ENCODE data around the gene EIF4E3. TPM values are rescaled to one million over a fixed set of nuclear protein-coding genes. Genes with fewer than 3 reads are reported as not detected.

EIF4E3 gene
- polyA plus RNA-seq, 3 donors, result 11.1 to 14.9 (median 14.3) TPM

- DNase-seq (ENCODE audit: extremely low read depth in 1 of 11, low read depth in 9 of 11, low spot score in 4 of 11), result no peak
These were observed 53.9 kb downstream of the EIF4E3 start for GRCh38 chr3:71671216-71671845.

- no peak for DNase-seq (ENCODE audit: extremely low read depth in 1 of 11, low read depth in 9 of 11, low spot score in 4 of 11)
These were observed 62.6 kb downstream of the EIF4E3 start for GRCh38 chr3:71662568-71662967.

GRCh38 chr3:71662056-71662455 is 63.1 kb downstream of the EIF4E3 start:
- DNase-seq (ENCODE audit: extremely low read depth in 1 of 11, low read depth in 9 of 11, low spot score in 4 of 11), result no peak

GRCh38 chr3:71659864-71660591 is 65.2 kb downstream of the EIF4E3 start:
- no peak for DNase-seq (ENCODE audit: extremely low read depth in 1 of 11, low read depth in 9 of 11, low spot score in 4 of 11)

- no peak for DNase-seq (ENCODE audit: extremely low read depth in 1 of 11, low read depth in 9 of 11, low spot score in 4 of 11)
These were observed 67.2 kb downstream of the EIF4E3 start for GRCh38 chr3:71657831-71658530.

- no peak for DNase-seq (ENCODE audit: extremely low read depth in 1 of 11, low read depth in 9 of 11, low spot score in 4 of 11)
These were observed 70.1 kb downstream of the EIF4E3 start for GRCh38 chr3:71655061-71655460.

- no peak for DNase-seq (ENCODE audit: extremely low read depth in 1 of 11, low read depth in 9 of 11, low spot score in 4 of 11)
These were observed 71.8 kb downstream of the EIF4E3 start for GRCh38 chr3:71653414-71653807.

- no peak for DNase-seq (ENCODE audit: extremely low read depth in 1 of 11, low read depth in 9 of 11, low spot score in 4 of 11)
These were observed 72.3 kb downstream of the EIF4E3 start for GRCh38 chr3:71652781-71653413.

GRCh38 chr3:71651625-71652024 is 73.6 kb downstream of the EIF4E3 start:
- no peak for DNase-seq (ENCODE audit: extremely low read depth in 1 of 11, low read depth in 9 of 11, low spot score in 4 of 11)

- no peak for DNase-seq (ENCODE audit: extremely low read depth in 1 of 11, low read depth in 9 of 11, low spot score in 4 of 11)
These were observed 74.8 kb downstream of the EIF4E3 start for GRCh38 chr3:71650372-71650771.

GRCh38 chr3:71649757-71650156 is 75.4 kb downstream of the EIF4E3 start:
- DNase-seq (ENCODE audit: extremely low read depth in 1 of 11, low read depth in 9 of 11, low spot score in 4 of 11), result no peak

GRCh38 chr3:71647751-71648150 is 77.5 kb downstream of the EIF4E3 start:
- no peak for DNase-seq (ENCODE audit: extremely low read depth in 1 of 11, low read depth in 9 of 11, low spot score in 4 of 11)

- DNase-seq (ENCODE audit: extremely low read depth in 1 of 11, low read depth in 9 of 11, low spot score in 4 of 11), result no peak
These were observed 78.2 kb downstream of the EIF4E3 start for GRCh38 chr3:71646971-71647370.

GRCh38 chr3:71645140-71645539 is 80.1 kb downstream of the EIF4E3 start:
- no peak for DNase-seq (ENCODE audit: extremely low read depth in 1 of 11, low read depth in 9 of 11, low spot score in 4 of 11)

GRCh38 chr3:71641674-71642073 is 83.5 kb downstream of the EIF4E3 start:
- DNase-seq (ENCODE audit: extremely low read depth in 1 of 11, low read depth in 9 of 11, low spot score in 4 of 11), result no peak

- no peak for DNase-seq (ENCODE audit: extremely low read depth in 1 of 11, low read depth in 9 of 11, low spot score in 4 of 11)
These were observed 84.7 kb downstream of the EIF4E3 start for GRCh38 chr3:71640331-71640983.

GRCh38 chr3:71636482-71636881 is 88.7 kb downstream of the EIF4E3 start:
- no peak for DNase-seq (ENCODE audit: extremely low read depth in 1 of 11, low read depth in 9 of 11, low spot score in 4 of 11)

- no peak for DNase-seq (ENCODE audit: extremely low read depth in 1 of 11, low read depth in 9 of 11, low spot score in 4 of 11)
These were observed 89.2 kb downstream of the EIF4E3 start for GRCh38 chr3:71636001-71636400.

GRCh38 chr3:71634671-71635070 is 90.5 kb downstream of the EIF4E3 start:
- DNase-seq (ENCODE audit: extremely low read depth in 1 of 11, low read depth in 9 of 11, low spot score in 4 of 11), result no peak
